Left renal pelvis (tissue), 4 donors: ENCODE data around the gene SYT1. TPM values are rescaled to one million over a fixed set of nuclear protein-coding genes. Genes with fewer than 3 reads are reported as not detected.

Experiments used
- DNase-seq, 4 donors: peaks; one replicate each; pipeline ENCODE4 v3.0.0-alpha.2; 2013; ENCODE audit warnings: low read depth in 4 of 4, low spot score in 3 of 4
- polyA plus RNA-seq, 4 donors: library from polyadenylated mRNA; unstranded; fragments of 120-200 nt; gene quantifications; one replicate each; pipeline ENCODE4 v1.2.1, GENCODE V29; 2013; ENCODE audit not compliant: insufficient read length in 4 of 4

SYT1 gene
- polyA plus RNA-seq, 4 donors, result 18.1 to 54.2 (median 26.3) TPM

DNA sequence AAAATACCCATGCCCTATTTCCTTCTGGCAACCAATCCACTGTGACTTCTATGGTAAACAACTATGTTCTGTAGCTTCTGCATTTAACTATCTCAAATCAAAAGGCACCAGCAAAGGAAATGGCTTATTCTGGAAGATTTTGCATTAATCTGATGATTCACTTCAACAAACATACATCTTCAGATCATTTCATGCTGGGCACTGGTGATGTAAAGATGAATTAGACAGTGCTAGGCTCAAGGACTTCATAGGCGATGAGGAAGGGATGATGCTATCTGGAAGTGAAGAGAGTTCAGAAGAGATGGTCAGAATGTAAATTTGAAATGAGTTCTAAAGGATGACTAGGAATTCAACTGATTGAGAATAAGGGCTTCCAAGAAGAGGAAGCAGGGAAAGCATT is 462.9 kb downstream of the SYT1 start:
- no peak for DNase-seq

DNA sequence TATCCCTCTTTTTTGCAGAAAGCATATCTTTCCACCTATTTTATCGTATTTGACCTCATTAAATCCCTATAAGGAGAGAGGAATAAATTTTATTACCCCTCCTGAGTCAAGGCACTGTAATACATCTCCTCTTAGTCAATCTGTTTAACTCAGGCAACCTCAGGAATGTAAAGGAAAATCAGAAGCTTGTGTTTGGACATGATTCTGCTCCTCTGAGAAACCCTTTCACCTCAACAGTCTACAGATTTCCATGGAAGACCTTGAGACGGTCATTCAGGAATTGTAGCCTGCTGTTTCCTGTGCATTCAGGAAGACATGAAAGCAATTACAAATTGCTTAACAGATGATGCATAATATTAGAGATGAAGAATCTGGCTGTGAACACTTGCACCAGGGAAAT is 465.4 kb downstream of the SYT1 start:
- DNase-seq, result no peak

DNA sequence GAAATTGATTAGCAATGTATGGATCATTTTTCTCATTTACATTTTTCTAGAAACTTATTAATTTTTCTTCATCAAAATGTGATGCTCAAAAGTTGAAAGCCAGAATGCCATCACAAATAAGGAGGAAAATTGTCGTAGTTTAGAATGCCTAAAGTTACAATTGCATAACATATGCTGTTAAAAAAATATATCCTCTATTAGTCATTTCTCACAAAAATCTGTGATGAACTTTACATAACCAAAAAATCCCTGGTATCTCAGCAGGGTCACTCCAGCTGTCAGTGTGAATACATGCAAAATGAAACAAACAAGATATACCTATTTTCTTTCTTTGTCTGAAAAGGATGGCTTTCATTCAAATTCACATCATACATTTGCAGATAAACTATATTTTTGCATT is 467.3 kb downstream of the SYT1 start:
- no peak for DNase-seq

DNA sequence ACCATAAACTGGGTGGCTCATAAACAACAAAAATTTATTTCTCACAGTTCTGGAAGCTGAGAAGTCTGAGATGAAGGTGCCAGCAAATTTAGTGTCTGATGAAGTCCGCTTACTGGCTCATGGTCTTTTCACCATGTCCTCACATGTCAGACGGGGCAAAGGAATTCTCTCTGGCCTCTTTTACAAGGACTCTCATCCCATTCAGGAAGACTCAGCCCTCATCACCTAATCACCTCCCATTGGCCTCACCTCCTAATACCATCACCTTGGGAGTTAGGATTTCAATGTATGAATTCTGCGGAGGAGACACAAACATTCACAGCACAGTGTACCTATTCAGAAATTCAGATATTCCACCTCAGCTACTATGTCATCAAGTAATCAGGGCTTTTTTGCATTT is 468.6 kb downstream of the SYT1 start:
- DNase-seq, result no peak

DNA sequence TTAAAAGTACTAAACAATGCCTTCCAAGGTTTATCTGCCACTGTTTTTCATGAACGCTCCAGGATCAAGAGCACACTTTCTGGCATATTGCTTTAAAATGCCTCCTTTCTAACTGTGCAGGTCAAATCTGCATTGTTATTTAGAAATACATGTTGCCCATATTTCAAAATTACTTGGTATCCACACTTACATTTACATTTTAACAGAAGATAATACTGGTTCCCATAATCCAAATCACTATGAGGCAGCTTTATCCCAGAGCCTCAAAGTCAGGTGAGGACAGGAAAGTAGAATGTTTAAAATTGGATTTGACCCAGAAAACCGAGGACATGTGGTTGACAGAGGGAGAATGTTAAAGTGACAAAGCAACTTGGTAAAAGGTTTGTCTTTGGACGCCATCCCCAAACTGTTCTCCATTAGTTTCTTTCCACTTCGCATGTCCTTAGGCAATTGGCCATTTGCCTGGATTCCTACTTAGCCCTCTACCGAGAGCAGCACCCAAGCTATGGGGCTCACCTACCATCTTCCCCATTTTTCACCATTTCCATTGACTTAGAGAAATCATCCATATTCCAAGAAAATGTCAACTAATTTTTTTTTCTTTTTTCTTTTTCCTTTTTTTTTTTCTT is 473.2 kb downstream of the SYT1 start:
- no peak for DNase-seq

DNA sequence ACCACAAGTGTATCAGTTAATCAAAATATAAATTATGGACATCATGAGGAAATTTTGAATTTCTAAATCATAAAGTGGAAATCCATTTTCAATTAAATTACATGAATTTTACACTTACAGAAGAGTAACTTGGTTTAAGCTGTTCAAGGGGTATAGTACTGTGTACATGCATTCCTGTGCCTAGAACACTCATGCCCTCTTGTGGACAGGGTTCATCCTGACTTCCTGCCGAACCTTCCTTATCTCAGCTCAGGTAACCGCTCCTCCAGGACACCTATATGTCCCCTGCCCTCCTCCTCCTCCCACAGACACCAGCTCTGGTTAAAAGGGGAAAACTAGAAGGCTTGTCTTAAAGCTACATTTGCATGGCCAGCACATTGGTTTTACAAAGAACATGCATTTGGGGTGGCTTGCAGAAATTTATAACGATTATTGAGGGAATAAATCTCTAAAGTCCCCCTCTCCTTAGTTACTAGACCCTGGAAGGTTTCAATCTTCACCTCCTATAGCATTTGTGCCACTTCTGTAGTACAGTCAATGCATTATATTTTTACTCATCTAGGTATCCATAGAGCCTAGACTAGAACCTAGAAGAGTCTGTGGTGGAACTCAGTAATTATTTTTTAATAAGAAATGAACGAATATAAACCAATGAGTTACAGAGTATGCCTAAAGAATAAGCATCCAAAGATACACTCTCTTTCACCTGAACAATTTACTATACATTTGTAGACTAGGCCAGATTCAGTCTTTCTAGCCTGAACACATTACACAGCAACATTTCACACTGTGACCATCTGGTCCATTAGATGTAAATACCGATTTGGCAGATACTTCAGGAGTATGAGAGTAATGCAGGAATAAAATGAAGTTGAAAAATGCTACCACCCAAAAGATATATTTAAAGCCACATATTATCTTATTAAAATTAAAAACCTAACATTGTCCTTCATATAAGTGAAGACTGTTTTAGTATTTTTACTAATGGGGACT is 480.6 kb downstream of the SYT1 start:
- DNase-seq, result peak in 3 of 4 donors; percentile 10 to 18 (median 15)

DNA sequence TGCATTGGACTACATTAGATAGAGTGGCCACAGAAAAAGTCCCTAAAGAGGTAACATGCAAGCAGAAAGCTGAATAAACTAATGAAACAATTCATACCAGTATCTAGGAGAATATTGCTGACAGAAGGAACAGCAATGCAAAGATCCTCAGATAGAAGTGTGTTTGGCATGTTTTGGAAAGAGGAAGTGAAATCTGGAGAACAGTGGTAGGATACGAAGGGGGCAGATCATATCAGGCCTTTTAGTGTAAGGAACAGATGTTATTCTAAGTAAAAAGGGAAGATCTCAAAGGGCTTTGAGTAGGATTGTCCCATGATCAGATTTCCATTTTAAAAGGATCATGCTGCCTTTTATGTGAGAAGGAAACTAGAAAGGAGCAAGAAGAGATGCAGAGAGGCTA is 483.3 kb downstream of the SYT1 start:
- DNase-seq, result no peak

DNA sequence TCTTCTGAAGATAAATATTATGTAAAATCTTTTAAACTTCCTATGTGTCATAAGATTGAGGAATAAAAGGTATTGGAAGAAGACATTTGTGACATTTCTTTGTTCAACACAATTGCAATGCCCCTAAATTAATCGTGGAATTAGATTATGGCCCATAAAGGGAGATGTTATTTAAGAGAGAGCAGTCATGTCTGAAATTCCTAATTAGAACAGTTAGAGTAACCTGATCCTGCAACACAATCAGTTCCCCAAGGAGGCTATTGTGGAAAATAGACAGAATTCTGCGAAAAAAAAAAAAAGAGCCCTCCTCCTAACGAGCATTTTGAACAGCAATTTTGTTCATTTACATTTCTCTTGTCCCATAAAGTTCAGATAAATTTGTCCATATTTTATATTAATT is 486.7 kb downstream of the SYT1 start:
- no peak for DNase-seq

DNA sequence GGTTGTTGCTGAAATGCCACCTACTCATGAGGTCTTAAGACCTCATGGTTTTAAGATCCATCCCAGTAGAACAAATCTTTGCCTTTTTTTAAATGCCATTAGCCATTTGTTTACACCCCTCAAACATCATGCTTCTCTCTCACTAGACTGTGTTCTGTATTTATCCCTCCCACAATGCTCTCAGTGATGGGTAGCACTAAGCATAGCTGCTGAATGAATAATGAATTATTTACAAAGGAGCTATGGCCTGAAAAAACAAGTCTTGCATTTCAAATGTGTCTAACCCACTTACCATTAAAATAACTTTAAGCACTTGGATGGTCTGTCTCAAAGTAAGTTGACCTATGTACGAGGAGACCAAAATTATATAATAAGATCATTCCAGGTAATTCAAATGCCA is 491.6 kb downstream of the SYT1 start:
- no peak for DNase-seq

DNA sequence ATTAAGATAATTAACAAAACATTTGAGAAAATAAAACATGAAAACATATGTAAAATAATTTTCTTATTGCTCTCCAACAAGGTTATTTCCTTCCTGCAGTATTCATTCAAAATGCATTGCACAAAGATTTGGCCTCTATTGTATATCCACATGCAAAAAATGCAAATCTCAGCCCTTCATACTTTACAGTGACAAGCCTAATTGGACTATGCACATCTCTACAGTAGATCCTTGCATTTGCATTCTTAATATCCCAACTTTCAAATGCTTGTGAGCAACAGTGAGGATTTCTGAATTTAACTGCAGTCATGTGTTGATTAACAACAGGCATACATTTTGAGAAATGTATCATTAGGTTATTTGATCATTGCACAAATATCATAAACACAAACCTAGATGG is 492.5 kb downstream of the SYT1 start:
- DNase-seq, result no peak

DNA sequence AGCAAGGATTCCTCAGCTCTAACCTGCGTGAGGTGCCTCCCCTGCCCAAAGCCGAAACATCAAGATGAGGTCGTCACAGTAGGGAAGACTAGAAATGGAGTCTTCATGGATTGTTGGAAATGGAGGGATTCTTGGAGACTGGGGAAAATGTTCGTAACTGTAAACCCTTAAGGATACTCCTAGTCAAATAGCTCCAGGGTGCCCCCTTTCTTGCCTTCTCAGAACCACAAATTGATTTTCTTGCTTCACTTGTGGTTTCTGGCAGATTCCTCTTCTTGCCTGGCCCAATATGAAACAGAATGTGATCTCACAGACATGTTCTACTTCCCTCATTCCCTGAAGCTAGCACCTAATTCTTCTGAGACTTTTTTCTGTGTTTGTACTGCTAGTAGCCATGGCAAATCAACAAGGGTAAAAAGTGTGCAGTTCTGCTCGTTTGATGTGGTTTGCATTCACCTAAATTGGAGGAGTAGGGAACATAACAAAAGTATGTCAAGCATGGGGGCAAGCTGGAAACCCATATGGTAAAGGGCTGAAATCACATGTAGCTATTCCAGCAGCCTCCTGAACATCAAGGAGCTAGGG is 494.2 kb downstream of the SYT1 start:
- no peak for DNase-seq

DNA sequence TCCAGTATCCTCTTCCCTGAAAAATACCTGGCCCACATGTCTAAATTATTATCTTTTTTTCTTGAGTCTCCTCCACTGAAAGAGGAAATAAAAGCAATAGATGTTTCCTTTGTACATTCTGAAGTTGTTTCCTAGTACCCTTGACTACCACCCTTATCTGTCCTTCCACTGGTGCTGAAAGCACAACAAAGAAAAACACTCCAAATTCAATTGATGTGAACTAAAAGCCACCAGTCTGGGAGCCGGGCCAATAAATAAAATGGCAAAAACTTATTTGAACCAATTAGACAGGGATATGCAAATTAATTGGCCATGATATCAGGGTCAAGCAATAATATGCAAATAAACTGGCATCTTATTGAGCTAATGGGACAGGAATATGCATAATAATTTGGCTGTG is 495.7 kb downstream of the SYT1 start:
- DNase-seq, result no peak

DNA sequence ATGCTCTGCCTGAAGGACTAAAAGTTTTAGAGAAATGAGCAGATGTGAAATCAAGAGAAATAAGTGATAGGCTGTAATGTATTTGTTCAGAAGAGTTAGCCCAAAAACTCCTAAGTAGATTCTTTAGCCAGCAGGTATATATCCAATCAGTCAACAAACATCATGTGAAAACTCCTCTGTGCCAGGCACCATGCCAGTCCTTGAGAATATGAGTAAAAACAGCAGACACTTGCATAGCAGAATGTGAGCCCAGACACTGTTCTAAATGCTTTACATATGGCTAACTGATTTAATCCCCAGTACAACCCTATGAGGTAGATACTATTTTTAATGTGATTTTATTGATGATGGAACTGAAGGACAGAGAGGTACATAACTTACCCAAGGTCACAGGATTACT is 496.4 kb downstream of the SYT1 start:
- no peak for DNase-seq

DNA sequence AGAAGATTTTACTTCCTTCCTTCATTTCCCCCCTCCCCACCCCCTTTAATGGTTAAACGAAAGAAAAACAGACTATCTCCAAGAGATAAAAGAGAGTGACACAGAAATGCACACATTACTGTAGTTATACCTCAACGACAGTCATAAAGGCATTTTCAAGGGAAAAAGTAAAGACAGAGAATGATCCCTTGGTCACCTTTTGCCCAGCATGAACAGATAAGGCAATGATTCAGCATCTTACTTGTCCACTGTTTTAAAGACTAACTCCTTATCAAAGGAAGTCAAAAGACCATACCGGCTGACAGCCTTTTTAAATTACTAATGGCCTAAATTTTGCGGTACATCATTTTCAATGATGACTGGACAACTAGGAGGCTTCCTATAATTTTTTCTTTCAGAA is 499.6 kb downstream of the SYT1 start:
- no peak for DNase-seq

DNA sequence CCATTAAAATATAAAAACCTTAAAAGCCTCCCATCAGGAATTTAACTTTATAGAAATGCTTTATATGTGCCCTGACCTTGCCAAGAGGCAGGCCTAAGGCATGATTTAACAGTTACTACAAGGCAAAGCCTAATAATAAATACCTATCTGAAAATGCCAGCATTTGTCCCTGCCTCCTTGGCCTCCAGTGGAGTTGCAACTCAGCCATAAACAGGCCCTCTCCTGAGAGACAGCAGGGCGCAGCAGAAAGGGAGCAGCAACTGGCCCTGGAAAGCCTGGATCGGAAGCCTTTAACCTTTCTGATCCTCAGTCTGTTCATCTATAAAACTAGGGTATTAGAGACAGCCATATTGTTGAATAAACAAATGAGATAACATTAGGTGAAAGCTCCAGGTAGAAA is 501.8 kb downstream of the SYT1 start:
- no peak for DNase-seq

DNA sequence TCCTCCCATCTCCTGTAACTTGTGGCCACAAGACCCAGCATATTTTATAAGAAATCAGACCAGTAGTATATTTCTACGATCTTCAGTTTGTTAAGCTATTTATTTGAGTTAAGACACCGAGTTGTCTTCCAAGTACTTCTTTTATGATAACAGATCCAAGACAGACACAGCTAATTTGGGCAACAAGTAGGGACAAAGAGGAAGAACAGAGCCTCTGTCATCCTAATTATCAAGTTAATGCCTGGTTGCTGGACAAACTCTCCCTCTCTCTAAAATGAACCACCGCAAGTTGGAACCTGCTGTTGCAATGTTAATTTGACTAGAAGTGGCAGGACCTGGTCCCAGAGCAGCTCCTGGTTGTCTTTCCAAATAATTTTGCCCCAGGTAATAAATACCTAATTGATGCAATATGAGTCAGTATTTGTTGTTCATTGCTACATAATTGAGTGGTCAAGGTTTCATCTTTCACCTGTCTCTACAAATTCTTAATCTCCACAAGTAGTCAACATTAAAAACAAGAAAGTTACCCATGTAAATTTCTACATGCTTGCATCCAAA is 502.5 kb downstream of the SYT1 start:
- no peak for DNase-seq

DNA sequence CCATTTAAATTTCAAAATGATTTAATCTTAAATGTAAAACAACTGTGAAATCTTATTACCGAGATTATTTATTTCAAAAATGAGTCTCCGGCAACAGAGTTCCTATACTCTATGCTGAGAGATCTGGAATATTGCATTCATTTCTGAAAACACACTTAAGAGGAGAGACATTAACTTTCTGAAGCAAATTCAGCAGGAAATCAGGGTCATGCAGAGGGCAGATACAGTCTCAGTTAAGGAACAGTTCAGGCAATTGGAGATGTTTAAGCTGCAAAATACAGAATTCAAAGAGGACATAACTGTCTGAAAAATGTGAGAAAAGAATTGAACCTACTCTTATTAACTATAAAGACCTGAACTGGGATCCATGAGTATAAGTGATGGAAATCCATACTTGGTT is 505.4 kb downstream of the SYT1 start:
- DNase-seq, result no peak

DNA sequence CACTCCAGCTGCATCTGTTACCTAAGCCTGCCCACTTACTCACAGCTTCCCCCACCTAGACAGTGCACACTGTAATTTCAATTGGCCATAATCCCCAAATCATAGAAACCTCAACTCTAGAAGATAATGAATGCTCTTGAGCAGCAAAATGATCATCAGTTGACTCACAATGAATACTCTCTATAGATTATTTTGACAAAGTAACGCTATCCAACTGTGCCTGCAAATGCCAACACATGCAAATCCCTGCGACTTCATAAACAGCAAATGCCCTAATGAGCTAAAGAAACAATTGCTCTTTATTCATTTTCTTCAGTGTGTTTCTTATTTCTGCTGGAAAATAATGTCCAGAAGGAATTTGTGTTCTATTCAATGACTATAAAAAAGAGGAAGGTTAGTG is 506.7 kb downstream of the SYT1 start:
- DNase-seq, result no peak

DNA sequence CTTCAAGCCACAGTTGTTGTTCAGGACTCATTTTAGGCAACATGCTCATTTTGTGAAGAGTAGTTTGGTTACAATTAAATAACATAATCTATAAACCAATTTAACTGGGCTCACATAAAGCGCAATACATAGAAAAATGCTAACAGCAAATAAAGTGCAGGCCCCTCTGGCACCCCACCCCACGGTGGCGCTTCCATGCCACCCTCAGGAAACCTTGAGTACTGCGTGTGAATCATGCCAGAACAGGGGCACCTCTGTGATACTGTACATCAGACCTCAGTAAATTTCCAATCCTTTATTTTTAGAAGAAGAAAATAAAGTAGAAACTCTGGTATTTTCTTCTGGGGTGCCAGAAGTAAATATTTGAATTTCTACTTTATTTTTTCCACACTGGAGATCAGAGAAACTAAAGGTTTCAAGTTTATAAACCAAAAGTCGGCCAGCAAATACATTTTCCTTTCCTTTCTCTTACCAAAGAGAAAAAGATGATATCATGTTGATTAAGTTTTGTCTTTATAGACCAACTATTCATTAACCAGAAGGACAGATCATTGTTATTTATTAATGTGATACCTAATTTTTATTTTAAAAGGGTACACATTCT is 509.4 kb downstream of the SYT1 start:
- peak in 1 of 4 donors; percentile 5 for DNase-seq

DNA sequence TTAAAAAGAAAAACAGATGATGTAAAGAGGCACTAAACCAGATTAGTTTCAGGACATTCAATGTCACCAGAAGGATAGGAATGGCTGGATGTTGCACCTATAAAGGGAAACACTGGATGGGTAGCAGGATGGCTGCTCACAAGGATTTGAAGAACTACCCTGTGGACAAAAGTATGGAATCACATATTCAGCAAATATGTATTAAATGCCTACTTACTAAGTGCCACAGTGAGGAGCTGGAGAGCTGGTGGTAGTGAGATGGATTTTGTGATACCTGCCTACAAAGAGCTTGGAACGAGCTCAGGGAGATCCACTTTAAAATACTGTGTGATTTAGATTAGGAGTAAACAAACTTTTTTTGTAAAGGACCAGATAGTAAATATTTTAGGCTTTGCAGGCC is 510.0 kb downstream of the SYT1 start:
- no peak for DNase-seq

DNA sequence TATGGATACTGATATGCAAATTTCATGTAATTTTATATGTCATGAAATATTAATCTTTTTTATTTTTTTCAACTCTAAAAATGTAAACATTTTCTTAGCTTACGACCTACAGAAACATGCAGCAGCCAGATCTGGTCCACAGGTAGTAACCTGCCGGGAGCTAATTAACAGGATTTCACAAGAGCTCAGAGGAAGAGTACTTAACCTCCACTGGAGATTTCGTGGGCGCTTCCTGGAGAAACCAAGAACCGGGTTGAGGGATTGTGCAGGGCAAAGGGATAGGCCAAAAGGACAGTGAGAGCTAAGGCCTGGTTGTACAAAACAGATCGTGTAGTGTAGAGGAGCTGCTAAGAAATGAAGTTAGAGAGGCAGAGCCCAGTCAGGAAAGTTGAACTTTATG is 510.5 kb downstream of the SYT1 start:
- DNase-seq, result no peak
